Calu3 (cell line): ENCODE data around the gene CD38. TPM values are rescaled to one million over a fixed set of nuclear protein-coding genes. Genes with fewer than 3 reads are reported as not detected.
"Not testable (repeated sequence)": the region's sequence is repeated elsewhere in the genome, so short reads cannot be mapped to it uniquely, and the experiment has no call there.

Experiments used
- BruUV-seq: library from RNA; stranded (reverse); fragments of 400-500 nt; replicated peaks from 2 replicates; lab custom pipeline; 2021; lab: Mats Ljungman, UMichigan
- CTCF ChIA-PET: fragments of 300-600 bp; sonication (Branson Sonifier 250); formaldehyde crosslinking; loops from one replicate; lab custom pipeline; 2022; ENCODE audit warnings: antibody characterized with exemption; lab: Charles Lee
- DNase-seq: peaks from one replicate; pipeline ENCODE4 v3.0.0; 2022
- H3K27ac Mint-ChIP-seq: one replicate; pipeline ENCODE4 v1.8.0; 2022; ENCODE audit warnings: mixed read lengths; ENCODE audit not compliant: unreplicated experiment
- H3K27me3 Mint-ChIP-seq: one replicate; pipeline ENCODE4 v1.8.0; 2022; ENCODE audit warnings: mixed read lengths; ENCODE audit not compliant: unreplicated experiment
- H3K36me3 Mint-ChIP-seq: one replicate; pipeline ENCODE4 v1.8.0; 2022; ENCODE audit warnings: mild to moderate bottlenecking, moderate library complexity, mixed read lengths; ENCODE audit not compliant: insufficient read depth, unreplicated experiment
- H3K4me1 Mint-ChIP-seq: one replicate; pipeline ENCODE4 v1.8.0; 2022; ENCODE audit warnings: mild to moderate bottlenecking, low read depth, mixed read lengths; ENCODE audit not compliant: unreplicated experiment
- H3K4me3 Mint-ChIP-seq: one replicate; pipeline ENCODE4 v1.8.0; 2022; ENCODE audit warnings: mild to moderate bottlenecking, low read depth, moderate library complexity, mixed read lengths; ENCODE audit not compliant: unreplicated experiment
- H3K9me3 Mint-ChIP-seq: one replicate; pipeline ENCODE4 v1.8.0; 2022; ENCODE audit warnings: low read depth, mixed read lengths; ENCODE audit not compliant: unreplicated experiment
- intact Hi-C: fragments of 100-400 bp; cut with micrococcal nuclease; formaldehyde crosslinking; loops from one replicate; pipeline ENCODE4 v1.10.0; 2022; ENCODE audit not compliant: unreplicated experiment
- total RNA-seq: library from RNA; stranded (reverse); gene quantifications from 2 replicates; pipeline ENCODE4 v1.2.3, GENCODE V29; 2022
- TF ChIP-seq, protein P1 (sequence below): fragments of 200-600 bp; IDR thresholded peaks from one replicate; pipeline ENCODE4 v1.8.0; 2022; ENCODE audit warnings: antibody characterized with exemption; ENCODE audit not compliant: unreplicated experiment

CD38 gene
- total RNA-seq, 1 experiment from 2014 or later = 3.4 TPM

GRCh38 chr4:15853345-15853744, 75.2 kb downstream of the CD38 start:
- Mint-ChIP-seq H3K36me3 (no peaks in the 10 kb centered on the region), H3K27me3 (no peaks in the 10 kb centered on the region), H3K4me1 (no peaks in the 10 kb centered on the region), H3K4me3 (no peak overlapping the region), H3K9me3 (no peaks in the 10 kb centered on the region), H3K27ac (no peak overlapping the region)
- CTCF ChIA-PET = no interaction called here
- DNase-seq = no peak
- TF ChIP-seq, protein P1, sequence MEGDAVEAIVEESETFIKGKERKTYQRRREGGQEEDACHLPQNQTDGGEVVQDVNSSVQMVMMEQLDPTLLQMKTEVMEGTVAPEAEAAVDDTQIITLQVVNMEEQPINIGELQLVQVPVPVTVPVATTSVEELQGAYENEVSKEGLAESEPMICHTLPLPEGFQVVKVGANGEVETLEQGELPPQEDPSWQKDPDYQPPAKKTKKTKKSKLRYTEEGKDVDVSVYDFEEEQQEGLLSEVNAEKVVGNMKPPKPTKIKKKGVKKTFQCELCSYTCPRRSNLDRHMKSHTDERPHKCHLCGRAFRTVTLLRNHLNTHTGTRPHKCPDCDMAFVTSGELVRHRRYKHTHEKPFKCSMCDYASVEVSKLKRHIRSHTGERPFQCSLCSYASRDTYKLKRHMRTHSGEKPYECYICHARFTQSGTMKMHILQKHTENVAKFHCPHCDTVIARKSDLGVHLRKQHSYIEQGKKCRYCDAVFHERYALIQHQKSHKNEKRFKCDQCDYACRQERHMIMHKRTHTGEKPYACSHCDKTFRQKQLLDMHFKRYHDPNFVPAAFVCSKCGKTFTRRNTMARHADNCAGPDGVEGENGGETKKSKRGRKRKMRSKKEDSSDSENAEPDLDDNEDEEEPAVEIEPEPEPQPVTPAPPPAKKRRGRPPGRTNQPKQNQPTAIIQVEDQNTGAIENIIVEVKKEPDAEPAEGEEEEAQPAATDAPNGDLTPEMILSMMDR = no peak
- intact Hi-C loops = no loop called here
- BruUV-seq = no TSS peak

GRCh38 chr4:15855804-15856475, 77.8 kb downstream of the CD38 start:
- no peak overlapping the region for H3K27ac Mint-ChIP-seq
- no peaks in the 10 kb centered on the region for H3K4me1 Mint-ChIP-seq
- intact Hi-C loops = no loop called here
- BruUV-seq = no TSS peak
- no peak overlapping the region for H3K4me3 Mint-ChIP-seq
- TF ChIP-seq, protein P1 = no peak
- H3K36me3 Mint-ChIP-seq = no peaks in the 10 kb centered on the region
- CTCF ChIA-PET = interaction anchor here (0.6 to 1.1 kb wide), 2 partner anchors 27 to 71 kb away, joined by 4 to 5 read pairs; no protein-coding TSS in a partner anchor
- H3K27me3 Mint-ChIP-seq = no peaks in the 10 kb centered on the region
- no peak for DNase-seq
- H3K9me3 Mint-ChIP-seq = no peaks in the 10 kb centered on the region

GRCh38 chr4:15861198-15861597, 83.1 kb downstream of the CD38 start:
- H3K36me3 Mint-ChIP-seq, CTCF ChIA-PET, BruUV-seq, H3K9me3 Mint-ChIP-seq, intact Hi-C loops, DNase-seq, H3K4me1 Mint-ChIP-seq, H3K27ac Mint-ChIP-seq, H3K4me3 Mint-ChIP-seq: not testable (repeated sequence)
- H3K27me3 Mint-ChIP-seq = peaks cover 14% of the 10 kb centered on the region

GRCh38 chr4:15864651-15865566, 86.8 kb downstream of the CD38 start:
- intact Hi-C loops = no loop called here
- CTCF ChIA-PET = no interaction called here
- peaks cover 14% of the 10 kb centered on the region for H3K27me3 Mint-ChIP-seq
- H3K36me3 Mint-ChIP-seq = no peaks in the 10 kb centered on the region
- H3K9me3 Mint-ChIP-seq = no peaks in the 10 kb centered on the region
- H3K4me3 Mint-ChIP-seq = no peak overlapping the region
- H3K27ac Mint-ChIP-seq = no peak overlapping the region
- H3K4me1 Mint-ChIP-seq = no peaks in the 10 kb centered on the region
- no TSS peak for BruUV-seq
- DNase-seq = no peak
- TF ChIP-seq, protein P1 = no peak
